A172 (cell line): ENCODE results near the gene CFAP77. TPM values are rescaled to one million over a fixed set of nuclear protein-coding genes. Genes with fewer than 3 reads are reported as not detected.

ENCODE experiments used
- DNase-seq: peaks from one replicate; pipeline ENCODE4 v3.0.0-alpha.2; 2015; ENCODE audit warnings: low spot score
- total RNA-seq: library from RNA; depleted of rRNA; stranded (reverse); fragments of >200 nt; shearing (Covaris generic); gene quantifications from 2 replicates; pipeline ENCODE4 v1.2.3, GENCODE V29; 2014

Gene CFAP77
- total RNA-seq, 1 experiment from 2014 or later = not detected

DNA sequence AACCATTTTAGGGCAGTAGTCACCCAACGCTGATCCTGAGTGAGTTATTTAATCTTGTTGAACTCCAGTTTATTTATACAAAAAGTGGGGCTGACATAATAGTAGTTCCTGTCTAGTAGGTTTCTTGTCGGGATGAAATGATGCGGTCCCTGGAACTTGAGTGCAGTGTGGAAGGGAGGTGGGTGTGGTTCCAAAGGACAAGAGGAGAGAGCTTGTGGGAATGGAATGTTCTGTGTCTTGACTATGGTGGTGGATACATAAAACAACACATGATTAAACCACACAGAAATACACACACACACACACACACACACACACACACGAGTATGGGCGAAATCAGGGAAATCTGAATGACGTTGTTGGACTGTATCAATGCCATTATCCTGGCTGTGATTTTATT, 106.3 kb downstream of the CFAP77 start:
- DNase-seq = no peak

DNA sequence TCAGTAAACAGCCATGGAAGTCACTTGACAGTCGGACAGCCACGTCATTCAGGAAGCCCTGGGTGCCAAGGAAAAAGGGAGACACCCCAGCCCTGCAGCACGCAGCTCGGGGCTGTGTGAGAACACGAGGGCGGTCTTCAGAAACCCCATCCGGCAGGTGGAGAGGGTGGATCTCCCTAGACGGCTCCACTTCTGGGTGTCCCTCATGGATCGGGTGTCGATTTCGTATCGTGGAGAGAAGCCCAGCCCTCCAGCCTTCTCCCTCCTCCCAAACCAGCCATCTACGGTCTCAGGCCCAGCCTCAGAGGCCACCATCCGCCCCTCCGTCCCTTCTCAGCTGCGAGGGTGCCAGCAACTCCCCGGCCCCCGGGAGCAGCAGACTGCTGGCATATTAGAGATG, 106.9 kb downstream of the CFAP77 start:
- no peak for DNase-seq

DNA sequence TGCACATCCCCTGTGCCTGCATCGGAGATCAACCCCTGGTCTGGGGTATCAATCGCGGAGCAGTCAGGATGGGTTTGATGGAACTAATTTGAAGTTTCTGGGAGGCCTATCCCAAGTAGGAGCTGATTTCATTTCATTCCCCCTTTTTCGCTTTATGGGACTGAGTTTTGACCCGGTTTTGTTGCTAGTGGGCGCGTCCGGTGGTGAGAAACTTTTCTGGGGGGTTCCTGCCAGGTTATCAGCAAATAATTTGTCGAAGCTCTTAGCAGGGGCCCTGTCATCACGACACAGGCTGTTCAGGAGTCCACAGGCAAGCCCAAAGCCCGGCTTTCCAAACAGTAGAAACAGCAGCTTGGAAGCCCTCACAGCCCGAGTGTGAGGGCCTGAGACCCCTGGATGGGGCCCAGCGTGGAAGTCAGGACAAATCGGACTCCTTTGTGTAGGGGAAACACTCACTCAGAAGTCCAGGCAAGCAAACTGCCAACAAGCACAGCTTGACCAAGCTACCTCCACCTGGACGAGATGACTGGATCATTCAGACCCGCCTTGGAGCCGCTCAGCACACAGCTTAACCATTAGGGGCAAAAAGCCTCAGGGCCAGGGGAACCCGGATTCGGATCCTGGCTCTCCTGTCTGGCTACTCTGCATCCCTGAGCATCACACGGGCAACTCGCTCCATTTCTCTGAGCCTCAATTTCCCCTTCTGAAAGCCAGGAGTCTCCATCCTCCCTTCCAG, 108.0 kb downstream of the CFAP77 start:
- DNase-seq = no peak

DNA sequence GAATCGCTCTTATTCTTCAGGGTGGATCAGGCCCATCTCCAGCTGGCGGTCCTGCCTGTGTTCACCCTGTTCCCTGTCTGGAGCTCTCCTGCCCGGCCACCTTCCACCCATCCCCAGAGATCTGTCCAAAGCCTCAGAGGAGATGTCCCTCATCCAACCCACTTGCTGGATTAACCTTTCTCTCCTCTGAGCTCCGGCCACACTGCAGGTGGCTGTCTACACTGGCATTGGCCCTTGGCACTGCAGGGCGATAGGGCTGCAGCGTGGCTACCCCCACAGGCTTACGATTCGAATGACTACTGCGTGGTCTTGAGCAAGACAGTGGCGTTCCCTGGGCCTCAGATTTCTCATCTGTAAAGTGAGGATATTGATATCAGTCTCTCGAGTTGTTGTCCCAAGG, 108.6 kb downstream of the CFAP77 start:
- DNase-seq = no peak

DNA sequence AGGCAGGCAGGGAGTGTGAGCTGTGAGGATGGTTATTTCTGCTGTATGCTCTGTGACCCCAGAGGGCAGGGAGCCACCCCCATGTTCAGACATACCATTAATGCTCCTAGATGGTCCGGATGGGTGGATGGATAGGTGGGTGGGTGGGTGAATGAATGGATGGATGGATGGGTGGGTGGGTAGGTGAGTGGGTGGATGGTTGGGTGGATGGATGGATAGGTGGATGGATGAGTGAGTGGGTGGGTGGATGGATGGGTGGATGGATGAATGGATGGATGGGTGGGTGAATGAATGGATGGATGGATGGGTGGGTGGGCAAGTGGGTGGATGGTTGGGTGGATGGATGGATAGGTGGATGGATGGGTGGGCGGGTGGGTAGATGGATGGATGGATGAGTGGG, 109.0 kb downstream of the CFAP77 start:
- DNase-seq = no peak

DNA sequence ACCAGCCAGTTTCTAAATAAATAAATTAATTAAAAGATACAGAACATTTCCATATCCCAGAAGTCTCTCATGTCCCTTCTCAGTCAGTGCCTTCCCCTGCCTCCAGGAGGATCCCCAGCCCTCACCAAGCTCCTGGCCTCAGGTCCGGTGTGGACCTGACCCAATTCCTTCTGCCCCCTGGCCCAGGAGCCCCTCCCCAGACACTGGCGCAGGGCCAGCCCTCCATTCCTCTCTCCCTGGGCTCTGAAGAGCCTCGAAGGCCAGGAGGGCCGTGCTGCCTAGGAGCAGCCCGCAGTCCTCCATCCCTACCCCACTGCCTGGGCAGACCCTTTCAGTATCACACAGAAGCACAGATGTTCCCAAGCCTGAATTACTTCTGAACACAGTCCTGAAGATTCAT, 110.6 kb downstream of the CFAP77 start:
- DNase-seq = no peak

DNA sequence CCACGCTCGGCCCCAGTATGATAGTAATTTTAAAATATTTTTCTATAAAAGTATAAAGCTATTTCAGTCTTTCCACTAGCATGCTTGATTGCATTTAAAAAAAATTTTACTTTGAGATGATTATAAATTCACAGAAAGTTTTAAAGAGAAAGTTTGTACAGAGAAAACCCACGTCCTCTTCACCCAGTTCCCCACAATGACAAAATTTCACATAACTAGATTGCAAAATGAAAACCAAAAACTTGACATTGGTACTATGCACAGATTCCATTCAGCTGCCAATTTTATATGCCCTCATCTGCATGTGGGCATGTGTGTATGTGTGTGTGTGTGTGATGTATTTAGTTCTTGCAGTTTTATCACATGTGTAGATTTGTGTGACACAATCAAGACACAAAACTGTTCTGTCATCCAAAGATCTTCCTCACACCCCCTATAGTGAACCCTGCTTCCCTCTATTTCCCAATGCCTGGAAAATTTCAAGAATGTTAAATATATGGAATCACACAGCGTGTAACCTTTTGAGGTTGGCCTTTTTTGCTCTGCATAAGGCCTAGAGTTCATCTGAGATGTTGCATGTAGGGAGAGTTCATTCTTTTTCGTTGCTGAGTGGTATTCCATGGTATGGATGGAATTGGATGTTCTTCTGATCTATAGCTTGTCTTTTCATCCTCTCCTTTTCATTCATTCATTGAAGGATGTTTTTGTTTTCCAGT, 115.5 kb downstream of the CFAP77 start:
- no peak for DNase-seq

DNA sequence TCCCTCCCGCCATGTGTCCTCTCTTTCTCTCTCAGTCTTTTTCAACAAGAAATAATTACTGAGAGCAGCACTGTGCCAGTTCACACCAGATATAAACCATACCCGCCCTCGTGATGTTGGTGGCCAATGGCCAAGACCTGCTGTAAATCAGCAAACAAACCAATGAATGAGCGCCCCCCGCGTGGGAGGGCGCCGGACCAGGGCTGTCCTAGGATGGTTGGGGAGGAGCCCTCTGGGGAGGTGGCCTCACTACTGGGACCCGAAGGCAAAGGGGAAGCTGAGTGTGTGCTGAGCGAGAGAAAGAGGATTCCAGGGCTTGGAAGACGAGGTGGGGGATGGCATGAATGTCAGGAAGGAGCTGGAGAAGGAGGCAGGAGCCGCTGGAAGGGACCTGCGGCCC, 121.2 kb downstream of the CFAP77 start:
- no peak for DNase-seq

DNA sequence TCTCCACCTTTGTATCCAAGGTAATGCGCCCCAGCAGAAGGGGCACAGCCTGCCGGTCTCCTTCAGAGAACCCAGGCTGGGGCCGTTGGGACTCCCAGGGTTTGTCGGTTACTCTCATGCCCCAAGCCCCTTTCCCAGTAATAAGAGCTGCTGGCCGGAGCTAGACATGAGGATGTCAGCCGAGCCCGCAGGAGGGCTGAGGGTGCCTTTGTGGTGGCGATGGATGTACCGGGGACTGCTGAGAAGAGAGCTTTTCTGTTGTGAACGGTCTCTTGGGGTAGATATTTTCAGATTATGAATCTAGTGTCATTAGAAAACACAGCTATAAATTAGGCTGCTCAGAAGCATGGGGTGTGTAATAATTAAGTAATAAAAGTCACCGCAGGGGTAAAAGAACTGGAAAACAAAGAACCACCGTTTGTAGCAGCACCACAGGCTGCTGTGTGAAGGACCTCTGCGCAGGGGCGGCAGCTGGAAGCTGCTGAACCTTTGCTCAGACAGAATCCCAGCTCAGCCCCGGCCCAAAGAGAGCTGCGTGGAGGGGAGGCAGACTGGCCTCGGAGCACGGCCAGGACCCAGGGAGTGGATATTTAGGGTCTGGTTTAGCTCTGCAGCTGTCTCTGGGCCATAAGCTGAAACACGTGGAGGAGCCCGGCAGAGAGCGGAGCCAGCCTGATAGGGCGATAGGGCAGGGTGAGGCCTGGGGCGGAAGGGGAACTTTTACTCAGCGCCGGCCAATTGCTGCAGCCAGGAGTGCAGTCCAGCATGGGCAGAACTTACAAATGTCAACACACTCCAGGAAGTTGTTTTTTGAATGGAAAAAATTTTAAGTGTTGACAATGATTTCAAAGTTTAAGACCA, 121.9 kb downstream of the CFAP77 start:
- DNase-seq = no peak

DNA sequence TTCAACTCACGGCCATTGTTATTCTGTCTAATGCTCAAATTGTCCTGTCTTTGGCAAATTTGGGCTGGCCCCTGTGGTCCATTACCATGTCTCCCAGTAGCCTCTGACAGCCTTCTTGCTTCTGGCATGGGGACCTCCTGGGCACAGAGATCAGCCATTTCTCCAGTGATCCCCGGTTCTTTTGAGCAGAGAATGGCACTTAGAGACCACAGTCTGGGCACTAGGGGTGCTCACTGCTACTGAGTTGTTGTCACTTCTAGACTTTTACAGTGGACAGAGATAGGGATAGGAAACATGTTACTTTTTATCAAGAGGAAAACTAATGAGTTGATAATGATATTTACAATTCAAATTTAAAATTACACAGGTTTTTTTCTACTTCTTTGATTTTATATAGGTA, 124.8 kb downstream of the CFAP77 start:
- no peak for DNase-seq

DNA sequence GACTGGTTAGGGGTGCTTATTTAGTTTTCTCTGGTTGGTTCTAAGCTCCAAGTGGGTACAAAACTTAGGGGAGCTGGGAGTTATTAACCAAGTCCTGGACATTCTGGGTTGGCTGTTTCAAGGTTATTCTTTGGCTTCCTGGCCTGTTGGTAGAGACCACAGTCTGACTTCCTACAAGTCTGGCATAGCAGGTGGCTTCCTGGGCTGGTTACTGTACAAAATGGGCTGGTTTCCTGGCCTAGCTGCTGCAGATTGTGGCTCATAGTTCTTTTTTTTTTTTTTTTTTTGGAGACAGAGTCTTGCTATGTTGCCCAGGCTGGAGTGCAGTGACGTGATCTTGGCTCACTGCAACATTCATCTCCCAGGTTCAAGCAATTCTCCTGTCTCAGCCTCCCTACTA, 126.1 kb downstream of the CFAP77 start:
- DNase-seq = no peak

DNA sequence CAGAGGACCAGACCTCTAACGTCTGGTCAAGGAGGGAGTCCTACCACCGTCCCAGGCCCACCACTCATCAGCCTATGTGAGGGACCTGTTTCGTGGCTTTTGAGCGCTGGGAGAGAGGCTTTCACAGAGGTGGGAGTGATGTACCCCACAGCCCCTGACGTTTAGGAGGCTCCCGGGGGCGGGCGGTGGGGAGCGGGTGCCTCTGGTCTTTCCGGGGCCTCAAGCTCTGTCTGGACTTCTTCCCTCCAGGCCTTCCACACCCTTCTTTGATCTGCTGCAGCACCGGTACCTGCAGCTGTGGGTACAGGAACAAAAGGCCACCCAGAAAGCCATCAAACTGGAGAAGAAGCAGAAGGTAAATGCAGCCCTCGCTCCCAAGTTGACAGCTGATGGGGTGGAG, 127.3 kb downstream of the CFAP77 start:
- no peak for DNase-seq

DNA sequence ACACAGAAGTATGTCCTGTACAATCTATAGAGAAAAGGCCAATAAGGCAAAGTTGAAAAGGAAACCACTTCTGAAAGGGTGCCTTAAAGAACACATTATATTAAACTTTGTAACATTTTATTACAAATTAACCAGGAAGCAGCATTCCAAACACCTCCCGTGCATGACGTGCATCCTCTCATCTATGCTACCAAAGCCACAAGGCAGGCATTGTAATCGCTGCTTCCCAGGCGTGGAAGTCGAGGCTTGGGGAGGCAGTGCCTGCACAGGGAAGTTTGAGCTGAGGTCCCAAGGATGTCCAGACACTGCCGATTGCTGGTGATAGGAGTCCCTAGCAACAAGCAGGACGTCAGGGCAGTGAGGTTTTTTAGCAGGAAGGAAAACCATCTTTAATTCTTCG, 128.1 kb downstream of the CFAP77 start:
- DNase-seq = no peak

DNA sequence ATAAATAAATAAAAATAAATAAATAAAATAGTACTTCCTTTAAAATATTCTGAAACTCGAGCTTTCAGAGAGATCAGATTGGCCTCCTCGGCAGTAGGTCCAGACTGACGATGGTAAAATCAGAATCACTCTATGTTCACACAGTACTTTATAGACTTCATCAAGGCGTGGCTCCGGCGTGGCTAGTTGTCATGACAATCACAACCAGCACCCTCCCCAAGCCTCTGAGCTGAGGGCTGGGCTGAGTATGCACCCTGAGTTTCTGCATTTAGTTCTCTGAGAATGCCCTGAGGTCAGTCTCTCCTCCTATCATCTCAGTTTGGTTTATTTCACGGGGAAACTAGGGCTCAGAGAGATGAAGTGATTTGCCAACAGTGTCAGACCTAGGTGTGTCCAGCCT, 129.1 kb downstream of the CFAP77 start:
- no peak for DNase-seq

DNA sequence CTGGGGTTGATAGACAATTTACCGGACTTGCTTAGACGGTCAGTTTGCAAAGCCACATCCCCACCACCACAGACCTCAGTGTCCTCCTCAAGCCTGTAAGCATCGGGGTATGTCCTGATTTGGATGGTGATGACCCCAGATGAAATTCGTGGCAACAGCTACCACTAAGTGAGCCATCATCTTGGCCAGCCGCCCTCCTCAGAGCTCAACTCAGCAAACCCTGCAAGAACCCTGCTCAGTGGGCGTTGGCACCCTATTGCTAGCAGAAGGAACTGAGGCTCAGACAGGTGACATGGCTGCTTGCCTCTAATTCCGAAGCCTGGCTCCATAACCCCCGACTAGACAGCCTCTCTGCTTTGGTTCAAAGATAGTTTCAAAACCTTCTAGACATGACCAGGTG, 131.0 kb downstream of the CFAP77 start:
- DNase-seq = no peak

DNA sequence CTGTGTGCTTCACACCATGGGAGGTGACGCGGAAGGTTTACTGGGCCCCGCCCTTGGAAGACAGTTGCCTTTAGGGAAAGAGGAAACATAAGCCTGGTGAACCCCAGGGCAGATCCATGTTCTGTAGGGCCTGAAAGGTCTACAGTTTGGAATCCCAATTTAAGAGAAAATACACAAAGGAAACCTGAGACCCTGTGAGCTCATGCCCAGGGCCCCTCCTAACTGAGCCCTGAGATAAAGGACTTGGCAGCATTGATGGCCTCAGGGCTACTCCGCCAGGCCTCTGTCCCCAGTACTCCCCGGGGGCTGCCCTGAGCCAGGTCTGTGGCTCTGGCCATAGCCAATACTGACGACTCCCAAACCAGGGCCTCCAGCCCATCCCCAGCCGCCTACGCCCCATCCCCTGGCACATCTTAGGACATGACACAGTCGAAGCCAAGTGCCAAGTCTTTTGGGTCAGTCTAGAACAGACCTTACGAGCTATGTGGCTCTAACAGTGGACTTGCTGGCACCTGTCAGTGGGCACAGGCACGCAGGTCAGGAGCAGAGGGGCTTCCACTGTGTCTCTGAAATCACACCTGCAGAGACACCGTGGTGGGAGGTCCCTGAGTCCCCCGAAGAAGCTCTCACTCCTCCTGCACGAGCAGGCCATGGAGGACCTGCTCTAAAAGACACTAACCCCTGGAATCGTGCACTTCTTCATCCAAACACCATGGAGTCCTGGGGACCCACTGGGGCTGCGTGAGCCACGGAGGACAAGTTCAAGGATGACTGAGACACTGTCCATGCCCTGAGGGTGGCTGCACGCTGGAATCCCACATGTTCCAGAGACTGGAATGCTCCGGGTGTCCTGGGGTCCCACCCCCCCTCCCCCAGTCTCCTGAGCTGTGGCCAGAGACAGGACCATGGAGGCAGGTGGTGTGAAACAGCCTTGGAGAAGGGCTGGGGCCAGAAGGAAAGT, 132.1 kb downstream of the CFAP77 start:
- no peak for DNase-seq

DNA sequence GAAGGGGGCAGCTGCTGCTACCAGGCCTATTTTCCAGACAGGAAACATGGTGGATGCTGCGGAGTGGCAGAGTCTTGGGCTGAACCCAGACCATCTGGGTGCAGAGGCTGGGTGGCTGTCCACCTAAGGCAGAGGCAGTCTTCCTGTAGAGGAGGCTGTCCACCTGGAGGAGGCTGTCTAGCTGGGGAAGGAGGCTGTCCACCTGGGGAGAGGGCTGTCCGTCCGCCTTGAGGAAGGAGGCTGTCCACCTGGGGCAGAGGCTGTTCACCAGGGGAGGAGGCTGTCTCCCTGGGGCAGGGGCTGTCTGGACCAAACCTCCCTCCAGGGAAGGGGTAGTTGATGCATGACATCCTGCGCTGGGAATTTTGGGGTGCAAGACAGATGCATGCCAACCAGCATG, 133.2 kb downstream of the CFAP77 start:
- DNase-seq = no peak

DNA sequence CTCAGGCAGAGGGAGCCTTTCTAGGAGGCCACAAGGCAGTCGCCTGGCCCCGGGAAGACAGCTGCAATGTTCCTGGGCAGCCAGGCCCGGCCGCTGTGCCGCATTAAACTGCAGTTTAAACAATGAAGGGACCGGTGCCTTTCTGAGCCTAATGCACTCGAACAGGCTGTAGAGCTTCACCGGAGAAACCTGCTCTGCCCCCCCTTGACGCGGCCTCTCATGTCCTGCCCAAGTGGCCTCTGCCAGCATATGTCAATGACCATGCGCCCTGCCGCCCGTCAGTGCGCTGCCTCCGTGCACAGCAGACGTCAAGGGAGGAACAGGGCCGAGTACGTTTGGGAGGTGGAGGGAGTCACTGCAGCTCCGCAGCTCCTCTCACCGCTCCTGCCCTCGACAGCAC, 133.9 kb downstream of the CFAP77 start:
- DNase-seq = no peak

DNA sequence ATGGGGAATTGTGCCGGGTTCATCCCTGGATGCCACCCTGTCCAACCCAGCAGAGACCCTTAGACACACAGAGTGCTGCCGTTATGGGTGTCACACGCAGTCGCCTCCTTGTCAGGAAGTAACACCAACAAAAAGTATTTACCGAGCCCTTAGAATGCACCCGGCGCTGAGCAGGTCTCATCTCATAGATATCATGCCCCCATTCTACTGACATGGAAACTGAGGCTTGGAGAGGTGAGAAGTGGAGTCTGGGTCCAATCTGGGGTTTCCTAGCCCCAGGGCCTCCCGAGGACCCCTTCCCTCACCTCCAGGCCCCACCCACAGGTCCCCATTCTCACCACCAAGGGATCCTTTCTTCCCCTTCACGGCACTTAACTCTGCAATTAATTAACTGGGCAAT, 135.6 kb downstream of the CFAP77 start:
- DNase-seq = no peak

DNA sequence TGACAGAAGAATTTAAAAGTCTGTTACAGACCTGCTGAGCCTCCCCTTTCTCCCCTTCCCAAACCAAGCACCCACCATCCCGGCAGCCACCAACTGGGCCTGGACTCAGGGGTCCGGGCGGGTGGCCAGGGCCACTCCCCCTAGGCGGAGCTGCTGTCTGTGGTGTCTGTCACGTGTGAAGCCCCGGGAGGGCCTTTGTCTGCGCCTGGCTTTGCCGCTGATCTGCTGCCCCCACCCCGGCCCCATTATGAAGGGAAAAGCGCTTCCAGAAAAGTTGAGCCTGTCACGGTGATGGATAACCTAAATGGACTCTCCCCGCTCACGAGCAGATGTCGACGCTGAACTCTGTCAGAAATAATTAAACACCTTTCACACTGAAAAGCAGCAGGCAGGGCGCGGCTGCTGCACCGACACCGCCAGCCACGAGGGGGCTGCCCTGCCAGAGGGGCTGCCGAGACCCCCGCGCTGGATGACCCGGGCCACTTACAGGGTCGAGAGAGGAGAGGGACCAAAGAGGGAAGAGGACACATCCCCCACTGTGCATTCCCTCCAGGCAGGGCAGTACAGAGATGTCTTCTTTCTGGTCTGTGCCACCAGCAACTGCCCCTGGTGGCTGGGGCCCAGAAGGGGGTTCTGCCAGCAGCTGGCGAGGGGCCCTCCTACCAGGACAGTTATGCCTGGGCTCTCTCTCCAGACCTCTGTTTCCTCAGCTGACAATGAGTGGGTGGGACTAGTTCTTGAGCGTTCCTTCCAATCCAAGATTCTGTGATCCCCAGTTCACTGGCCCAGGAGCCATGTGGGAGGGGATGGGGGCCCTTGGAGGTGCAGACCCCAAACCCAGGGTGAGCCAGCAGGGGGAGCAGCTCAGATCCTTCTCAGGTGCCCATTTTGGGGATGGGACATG, 136.4 kb downstream of the CFAP77 start:
- DNase-seq = peak; percentile 25

DNA sequence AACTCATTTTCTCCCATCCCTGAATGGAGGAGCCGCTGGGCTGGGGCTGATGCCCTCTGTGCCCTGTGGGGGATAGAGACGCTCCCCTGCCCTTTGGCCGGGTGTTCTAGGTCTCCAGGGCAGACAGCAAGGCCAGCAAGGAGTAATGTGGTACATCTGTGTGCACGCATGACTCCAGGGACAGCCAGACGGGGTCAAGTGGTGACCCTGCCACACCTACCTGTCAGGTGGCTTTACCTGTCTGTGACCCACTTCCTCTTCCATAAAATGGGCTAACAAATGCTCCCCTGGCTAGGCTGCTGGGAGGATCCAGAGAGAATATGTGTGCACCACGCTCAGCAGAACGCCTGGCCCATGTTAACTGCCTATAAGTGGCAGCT, 137.0 kb downstream of the CFAP77 start:
- no peak for DNase-seq
